ENCODE data around the gene GOSR2.
"Not testable (repeated sequence)": the region's sequence is repeated elsewhere in the genome, so short reads cannot be mapped to it uniquely, and the experiment has no call there.

Gene GOSR2

DNA sequence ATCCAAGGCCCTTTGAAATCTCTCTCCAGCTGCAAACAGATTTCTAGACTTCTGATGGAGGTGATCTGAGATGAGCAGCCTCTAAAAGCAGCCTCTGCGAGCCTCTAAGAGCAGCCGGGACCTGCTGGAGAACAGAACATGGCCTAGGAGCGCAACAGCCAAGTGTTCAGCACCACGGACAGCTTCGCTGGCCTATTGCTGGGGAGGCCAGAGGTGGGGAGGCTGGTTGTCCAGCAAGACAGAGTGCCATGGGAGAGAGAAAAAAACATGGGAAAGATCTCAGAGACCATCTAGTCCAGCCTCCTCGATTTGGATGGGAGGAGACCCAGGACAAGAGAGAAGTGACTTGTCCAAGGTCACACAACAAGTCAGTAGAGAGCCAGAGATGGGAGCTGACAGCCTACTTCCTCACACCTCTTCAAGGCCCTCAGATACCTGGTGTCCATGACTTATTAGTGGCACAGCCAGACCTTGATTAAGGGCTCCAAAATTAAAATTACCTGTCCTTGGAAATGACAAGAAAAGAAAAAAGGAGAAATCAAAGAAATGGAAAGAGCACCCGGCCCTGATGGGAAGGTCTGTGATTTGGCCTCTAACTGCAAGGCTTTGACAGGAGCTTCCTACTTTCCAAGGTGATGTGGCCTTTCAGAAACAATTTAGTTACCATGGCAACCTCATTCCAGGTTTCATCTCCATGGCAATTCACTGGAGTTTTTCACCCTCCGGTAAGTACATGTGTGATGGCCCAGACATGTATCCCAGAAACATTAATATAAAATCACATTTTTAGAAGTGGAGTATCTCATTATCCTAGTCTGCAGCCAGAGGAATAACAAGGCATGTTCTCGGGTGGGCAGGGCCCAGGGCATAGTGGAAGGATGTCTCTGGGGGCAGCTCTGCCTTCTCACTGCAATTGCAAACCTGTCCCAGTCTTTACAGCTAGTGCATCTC lies 41.6 kb downstream of the GOSR2 start:
- DNase-seq (ENCODE audit: low spot score) = no peak

DNA sequence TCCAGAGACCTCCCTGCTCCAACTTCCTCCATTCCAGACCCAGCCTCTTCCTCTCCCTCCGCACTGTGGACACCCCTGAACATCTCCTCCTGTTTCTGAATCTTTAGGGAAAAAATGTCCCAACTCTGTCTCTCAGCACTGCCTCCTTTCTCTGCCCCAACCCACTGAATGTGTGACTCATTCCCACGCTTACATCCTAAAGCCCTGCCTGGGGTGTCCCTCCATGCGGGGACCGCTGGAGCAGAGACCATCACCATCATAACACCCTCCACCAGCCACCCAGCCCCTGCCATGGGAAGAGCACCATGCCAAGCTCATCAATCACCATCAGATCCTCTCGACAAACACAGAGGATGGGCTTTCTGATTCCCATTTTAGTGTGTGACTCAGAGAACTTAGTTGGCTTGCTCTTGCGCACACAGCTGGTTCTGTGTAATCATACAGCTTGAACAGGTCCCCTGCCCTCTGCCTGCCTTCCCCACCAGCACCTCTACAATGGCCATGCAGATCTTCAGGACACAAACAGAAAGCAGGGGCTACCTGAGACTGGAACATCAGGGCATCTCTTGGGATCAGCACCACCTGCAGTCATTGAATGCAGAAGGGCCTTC lies 45.4 kb downstream of the GOSR2 start:
- no peak for DNase-seq (ENCODE audit: low spot score)

DNA sequence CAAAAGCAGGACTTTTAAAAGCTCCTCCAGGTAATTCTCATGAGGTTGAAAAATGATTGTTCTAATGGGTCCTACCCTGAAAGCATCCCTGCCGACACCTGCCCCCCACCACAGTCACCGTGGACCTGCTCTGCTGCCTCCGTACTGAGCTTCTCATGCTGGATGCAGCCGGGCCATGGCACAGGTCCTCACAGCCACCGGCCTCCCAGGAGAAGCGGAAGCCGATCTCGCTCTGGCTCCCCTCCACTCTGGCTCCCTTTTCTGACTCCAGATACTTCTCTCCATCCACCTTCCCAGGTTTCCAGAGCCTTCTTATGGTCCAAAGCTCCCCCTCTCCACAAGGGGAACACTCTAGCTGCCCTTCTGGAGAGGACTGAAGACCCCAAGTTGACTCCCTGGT lies 45.9 kb downstream of the GOSR2 start:
- DNase-seq (ENCODE audit: low spot score) = no peak

DNA sequence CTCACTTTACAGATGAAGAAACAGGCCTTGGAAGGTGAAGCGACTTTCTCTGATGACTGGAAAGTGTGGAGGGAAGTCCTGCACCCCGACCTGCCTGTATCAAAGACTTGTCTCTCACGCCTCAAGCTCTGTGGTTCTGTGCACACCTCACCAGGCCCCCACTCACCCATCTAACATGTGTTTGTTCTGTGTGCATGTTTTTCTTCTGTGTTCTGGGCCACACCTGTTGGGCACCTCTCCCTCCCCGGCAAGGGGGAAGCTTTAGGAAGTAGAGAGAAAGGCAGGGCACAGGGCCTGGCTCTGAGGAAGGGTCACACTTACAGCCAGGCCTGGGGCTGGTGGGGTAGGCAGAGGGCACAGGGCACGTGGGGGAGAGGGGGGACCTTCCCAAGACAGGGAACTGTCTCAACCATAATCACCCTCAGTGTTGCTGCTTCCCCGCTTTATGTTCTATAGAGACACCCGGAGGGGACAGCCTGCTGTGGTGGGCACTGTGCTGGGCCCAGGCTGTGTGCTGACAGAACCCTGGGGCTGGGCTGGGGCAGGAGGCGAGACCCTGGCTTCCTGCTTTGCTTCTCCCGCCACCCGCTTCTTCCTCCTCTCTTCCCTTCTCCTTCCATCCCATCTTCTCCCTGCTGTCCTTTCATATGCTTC lies 48.8 kb downstream of the GOSR2 start:
- DNase-seq (ENCODE audit: low spot score) = no peak

DNA sequence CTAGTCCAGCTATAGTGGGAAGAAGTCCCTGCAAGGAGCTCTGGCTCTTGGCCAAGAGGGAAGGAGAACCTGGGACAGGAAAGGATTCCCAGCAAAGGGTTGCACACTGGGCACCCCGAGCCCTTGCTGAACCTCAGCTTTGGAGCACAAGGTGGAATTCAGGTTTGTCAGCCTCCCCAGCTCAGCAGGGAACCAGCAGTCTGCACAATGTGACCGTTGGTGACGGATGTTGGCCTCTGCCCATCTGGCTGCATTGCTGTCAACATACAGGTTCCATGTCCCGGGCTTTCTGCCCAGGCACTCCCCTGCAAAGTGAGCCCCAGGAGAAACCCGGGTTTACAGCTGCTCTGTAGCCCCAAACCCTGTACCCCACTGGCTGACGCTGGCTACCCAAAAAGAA lies 49.4 kb downstream of the GOSR2 start:
- no peak for DNase-seq (ENCODE audit: low spot score)

DNA sequence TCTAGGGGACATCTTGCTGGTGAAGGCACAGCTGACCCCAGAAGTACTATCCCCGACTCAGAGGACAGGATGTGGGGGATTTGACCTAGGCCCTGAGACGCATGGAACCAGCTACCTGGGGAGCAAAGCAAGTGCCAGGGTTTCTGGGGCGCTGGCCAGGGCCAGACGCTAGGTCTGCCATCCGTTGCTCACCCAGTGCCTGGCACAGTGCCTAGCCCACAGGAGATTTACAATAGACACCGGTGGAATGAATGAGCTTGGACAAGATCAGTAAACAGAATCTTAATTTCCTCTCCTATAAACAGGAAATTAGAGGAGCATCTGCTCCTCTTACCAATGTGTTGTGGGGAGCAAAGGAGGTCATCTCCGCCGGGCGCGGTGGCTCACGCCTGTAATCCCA lies 51.1 kb downstream of the GOSR2 start:
- no peak for DNase-seq (ENCODE audit: low spot score)

DNA sequence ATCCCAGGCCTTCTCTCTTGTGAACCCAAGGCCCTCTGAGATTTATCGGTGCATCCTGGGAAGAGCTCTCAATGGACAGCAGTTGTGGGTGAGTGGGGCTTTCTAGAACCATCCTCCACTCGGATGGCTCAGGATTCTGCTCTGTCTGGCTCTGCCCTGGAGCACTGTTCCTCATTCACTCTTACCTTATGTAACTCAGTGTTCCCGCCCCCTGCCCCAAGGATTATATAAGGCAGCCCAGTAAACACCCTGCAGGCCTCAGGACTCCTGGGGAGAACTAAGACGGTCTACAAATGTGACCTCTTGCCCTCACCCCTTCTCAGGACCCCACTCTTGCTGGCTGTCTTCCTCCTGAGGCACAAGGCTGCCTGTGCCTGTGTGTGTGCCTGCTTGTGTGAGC lies 52.3 kb downstream of the GOSR2 start:
- DNase-seq (ENCODE audit: low spot score) = no peak

DNA sequence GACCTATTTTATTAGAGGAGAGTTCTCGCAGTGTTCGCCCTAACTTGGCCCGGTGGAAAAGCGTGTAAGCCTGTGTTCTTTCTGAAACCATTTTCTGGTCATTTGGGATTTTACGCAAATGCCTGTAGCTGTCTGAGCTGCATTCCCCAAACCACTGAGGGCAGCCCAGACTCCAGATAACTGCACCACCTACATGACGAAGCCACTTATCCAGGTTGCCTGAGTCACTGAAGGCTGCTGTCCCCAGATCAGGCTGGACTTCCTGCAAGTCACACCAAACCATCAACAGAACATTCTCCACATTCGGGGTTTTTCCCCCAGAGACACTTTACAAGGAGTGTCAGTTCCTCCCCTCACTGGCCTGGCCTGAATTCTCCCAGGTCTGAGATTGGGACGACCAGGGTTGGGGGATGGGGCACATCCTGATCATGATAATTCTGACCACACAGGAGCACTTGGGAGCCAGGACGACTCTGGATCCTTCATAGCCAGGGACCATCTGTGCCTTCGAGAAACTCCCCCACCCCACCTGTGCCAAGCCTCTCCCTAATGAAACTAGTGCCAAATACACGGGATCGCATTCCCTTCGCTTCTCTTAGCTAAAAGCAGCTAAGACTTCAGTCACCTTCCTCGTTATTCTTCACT lies 53.8 kb downstream of the GOSR2 start:
- no peak for DNase-seq (ENCODE audit: low spot score)

DNA sequence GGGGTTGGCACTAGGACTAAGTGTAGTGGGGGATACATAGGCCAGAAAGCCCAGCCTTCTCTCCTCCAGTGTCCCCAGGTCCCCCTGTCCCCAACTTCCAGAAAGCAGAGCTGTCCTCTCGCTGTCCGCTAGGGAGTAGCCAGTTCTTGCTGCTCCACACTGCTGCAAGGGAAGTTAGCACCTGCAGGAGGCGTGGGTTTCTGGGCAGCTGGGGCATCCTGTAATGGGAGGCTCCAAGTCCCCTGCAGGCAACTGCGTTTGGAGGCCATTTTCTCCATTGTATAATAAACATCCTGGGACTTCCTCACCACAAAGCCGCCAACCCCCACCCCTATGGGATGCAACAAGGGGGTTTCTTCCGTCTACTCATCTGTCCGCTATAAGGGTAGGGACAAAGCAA lies 54.4 kb downstream of the GOSR2 start:
- DNase-seq (ENCODE audit: low spot score) = no peak

DNA sequence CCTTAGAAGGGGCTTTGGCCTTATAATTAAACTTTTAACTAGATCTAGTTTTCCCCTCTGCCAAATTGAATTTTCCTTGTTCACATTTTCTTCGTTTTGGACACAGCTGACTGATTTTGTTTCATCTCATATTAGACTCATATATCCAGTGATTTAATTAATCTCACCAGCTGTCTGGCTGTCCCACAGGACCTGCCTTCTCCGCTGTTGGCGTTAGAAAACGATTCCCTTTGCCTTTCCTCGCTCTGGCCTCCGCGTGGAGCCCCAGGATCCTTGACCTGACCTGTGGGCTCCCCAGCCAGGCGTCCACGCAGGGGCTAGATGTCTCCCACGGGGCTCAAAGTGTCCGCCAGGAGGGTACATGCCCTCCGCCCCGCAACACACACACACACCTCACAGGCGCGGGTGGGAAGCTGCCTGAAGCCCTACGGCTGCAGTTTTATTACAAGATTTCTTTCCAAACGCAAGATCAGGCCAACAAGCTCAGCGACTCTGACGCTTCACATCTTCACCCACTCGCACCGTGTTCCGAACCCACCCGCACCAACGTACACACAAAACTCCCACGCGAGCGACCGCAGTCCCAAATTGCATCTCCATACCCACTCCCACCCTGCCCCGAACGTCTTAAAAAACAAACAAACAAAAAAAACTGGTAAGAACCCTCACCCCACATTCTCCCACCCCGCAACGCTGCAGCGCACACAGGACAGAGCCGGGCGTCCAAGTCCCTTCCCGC lies 55.0 kb downstream of the GOSR2 start:
- no peak for DNase-seq (ENCODE audit: low spot score)

DNA sequence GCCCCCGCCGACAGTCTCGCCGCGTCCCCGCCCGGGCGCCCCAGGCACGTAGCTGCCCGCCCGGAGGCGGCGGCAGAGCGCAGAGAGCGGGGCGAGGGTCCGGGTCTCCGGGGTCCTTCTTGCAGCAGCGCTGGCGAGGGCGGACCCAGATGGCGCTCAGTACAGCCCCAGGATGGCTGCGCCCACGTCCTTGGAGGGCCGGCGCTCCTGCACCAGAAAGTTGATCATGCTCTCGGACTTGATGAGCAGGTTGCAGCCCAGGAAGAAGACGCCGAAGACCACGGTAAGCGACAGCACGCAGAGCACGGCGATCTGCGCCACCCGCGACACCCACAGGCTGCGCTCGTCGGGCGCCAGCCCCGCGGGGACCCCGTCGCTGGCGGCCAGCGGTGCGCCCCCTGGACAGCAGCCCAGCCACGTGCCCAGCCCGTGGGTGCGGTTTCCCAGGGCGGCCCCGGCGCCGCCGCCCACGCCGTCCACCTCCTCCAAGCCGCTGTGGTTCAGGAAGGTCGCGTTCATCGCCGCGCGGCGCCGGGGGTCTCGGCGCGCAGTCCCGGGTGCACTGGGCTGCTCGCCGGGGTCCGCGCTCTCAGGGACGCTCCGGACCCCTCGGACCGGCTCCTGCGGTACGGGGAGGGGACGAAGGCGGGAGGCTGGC lies 55.7 kb downstream of the GOSR2 start:
- no peak for DNase-seq (ENCODE audit: low spot score)

DNA sequence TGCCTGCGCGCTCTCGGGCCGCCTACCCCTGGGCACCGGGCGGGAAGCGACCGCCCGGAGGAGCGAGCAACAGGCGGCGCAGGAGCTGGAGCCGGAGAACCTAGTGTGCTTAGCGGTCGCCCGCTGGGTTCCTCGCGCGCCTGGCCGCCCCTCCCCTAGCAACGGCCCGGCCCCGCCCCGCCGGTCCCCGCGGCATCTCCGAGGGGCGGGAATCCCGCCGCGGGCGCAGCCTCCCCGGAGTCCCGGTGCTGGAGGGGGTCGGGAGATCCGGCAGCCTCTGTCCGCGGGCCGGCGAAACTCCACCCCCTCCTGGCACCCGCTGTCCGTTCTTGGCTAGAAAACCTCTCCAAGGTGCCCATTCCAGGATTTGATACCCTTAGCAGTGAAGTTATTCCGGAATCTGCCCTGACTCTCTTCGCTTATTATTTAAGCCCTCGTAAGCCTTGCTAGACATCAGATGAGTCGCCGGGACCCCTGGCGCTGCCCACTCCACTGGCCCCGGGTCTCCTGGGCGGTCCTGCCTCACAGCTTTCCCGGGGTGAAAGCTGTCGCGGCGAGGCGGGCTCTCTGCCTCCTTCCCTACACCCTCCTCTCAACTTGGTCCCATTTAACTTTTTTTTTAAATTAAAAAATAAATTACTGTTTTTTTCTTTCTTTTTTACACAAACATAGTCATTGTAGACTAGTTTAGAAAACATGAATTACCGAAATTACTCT lies 56.3 kb downstream of the GOSR2 start, which contains the start of gene RPRML:
RPRML (minus strand) TSS at position 107 of the 717 bp plus-strand sequence. CDS start 246 bp downstream, outside the sequence.
- DNase-seq (ENCODE audit: low spot score) = no peak

DNA sequence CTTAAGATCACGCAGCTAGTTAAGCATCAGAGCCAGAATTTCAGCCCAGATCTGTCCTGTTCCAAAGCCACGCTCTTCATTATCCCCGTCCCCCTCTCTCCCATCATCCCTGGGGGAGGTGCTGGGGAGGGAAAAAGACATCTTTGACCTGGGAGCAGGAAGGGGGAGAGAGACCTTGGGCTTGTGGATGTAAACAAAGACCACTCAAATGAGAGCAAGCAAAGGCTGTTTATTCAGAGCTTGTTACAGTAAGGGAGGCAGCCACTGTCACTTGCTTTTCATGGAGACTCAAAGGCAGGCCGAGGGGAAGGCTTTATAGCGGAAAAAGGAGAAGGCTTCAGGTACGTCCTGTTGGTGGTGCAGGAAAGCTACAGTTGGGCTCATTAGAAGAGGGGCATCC lies 59.6 kb downstream of the GOSR2 start:
- DNase-seq (ENCODE audit: low spot score) = no peak

DNA sequence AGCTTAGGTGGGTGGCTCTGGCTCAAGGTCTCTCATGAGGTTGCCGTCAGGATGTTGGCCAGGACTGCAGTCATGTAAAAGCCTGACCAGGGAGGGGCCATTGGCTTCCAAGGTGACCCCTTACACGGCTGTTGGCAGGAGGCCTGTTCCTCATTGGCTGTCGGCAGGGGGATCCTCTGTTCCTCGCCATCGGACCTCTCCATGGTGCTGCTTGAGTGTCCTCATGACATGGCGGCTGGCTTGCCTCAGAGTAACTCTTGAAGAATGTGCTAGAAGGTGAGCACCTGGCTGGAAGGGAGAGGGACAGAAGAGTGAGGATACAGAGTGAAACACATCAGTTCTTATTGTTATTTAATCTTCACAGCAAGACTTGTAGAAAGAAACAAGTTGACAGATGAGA lies 60.8 kb downstream of the GOSR2 start:
- DNase-seq (ENCODE audit: low spot score) = no peak

DNA sequence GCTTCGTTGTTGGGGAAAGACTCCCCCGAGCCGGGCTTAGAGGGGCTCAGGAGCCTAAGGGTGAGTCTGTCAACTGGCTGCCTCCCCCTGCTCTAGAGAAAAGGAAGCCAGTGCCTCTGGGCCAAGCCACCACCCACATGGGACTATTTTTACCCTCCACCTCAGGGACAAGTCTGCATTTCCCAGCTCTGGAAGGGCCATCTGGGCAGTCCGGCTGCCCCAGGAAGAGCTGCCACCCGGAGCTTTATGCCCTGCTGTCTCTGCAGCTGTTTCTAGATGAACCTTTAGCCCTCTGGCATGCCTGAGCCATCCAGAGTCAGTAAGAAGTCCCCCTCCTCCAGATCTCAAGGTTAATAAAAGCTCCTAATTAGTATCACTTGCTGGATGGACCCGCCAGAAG lies 61.4 kb downstream of the GOSR2 start:
- no peak for DNase-seq (ENCODE audit: low spot score)

DNA sequence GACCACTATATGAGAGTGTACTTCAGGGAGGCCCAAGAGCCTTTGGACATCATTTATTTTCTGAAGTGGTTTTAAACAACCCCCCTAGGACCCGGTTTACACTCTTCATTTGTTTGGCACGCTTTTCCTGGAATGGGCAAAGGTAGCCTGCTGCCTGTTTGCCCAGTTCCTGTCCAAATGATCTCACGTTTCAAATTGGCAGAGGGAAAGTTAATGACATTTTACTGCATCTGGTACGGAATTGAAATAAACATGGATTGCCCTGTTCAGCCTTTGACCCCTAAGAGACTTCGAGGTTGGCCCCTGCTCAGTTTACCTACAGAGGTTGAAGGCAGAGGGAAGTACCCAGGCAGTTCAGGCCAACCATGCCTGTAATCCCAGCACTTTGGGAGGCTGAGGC lies 61.9 kb downstream of the GOSR2 start:
- DNase-seq (ENCODE audit: low spot score) = no peak

DNA sequence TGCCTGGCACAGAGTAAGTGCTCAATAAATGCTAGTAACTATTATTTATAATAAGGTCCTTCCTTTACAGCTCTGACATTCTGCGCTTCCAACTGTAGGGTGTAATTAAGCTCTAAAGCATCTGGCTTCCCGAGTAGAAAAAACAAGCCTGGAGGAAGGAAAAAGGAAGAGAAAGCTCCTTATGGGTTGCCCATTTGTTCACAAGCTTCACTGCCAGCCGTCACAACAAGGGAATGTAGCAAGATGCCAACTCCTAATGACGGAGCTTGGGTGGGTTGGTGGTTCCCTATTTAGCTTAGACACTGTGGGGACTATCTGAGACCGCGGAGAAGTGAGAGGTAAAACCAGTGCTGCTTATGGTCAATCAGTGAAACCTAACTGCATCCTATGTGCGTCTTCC lies 63.4 kb downstream of the GOSR2 start:
- DNase-seq (ENCODE audit: low spot score) = no peak

DNA sequence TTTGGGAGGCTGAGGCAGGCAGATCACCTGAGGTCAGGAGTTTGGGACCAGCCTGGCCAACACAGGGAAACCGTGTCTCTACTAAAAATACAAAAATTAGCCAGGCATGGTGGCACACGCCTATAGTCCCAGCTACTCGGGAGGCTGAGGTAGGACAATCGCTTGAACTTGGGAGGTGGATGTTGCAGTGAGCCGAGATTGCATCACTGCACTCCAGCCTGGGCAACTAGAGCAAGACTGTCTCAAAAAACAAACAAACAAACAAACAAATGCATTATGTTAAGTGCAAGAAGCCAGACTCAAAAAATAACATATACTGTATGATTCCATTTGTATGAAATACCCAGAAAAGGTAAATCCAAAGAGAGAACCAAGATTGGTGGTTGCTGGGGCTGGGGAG lies 65.0 kb downstream of the GOSR2 start:
- DNase-seq (ENCODE audit: low spot score) = not testable (repeated sequence)

DNA sequence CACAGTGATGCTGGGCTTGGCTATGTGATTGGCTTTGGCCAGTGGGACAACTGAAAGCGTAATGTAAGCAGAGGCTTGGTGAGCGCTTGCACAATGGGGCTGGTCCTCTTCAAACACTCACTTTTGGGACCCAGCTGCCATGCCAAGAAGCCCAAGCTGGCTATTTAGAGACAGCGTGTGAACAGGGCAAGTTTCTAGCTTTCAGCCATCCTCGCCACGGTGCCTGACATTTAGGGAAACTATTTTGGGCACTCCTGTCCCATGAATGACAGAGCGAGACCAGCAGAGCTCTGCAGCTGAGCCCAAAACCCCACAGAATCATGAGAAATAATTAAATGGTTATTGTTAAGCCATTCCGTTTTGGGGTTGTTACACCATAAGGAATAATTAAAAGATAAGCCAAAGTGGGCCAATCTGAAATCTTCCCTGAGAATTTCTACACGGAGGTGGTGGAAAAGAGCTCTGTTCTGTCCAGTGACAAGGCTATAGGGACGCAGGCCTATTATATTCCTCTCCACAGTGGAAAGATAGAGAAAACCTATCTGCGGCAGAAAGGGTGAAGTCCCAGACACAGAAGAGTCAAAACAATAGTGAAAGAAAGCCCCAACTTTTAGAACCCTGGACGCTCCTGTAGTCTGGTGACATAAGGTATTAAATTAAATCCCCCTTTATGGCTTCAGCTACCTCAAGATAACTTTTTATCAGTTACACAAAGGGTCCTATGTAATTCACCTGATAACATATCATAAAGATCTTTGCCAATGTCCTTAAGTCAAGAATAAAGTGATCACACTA lies 66.9 kb downstream of the GOSR2 start:
- DNase-seq (ENCODE audit: low spot score) = no peak

DNA sequence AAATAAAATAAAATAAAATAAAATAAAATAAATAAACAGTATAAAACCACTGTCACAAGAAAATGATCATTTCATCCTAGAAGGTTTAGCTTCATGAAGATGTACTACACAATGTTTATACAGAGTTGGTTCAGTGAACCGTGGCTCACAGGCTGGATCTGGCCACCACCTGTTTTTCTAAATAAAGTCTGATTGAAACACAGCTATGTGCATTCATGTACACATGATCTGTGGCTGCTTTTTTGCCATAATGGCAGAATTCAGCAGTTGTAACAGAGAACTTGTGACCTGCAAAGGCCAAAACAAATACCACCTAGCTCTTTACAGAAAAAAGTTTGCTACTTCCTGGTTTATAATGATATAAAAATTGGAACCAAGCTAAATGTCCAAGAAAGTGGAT lies 68.7 kb downstream of the GOSR2 start:
- DNase-seq (ENCODE audit: low spot score) = no peak

All from kidney capillary endothelial cell (primary cell).